WTC11 (cell line): ENCODE data around the gene ZNF774.

Source experiments
- ATF3 ChIP-seq: sonication (generic); formaldehyde crosslinking; conservative IDR thresholded peaks from 2 replicates; pipeline ENCODE4 v1.8.1; 2022; ENCODE audit warnings: mild to moderate bottlenecking, missing genetic modification reagents
- CTCF ChIP-seq: fragments of 200-600 bp; IDR thresholded peaks from 2 replicates; pipeline ENCODE4 v1.8.0; 2022; ENCODE audit warnings: antibody characterized with exemption
- ETV6 ChIP-seq: sonication (generic); formaldehyde crosslinking; IDR thresholded peaks from 2 replicates; pipeline ENCODE4 v1.8.1; 2022; ENCODE audit warnings: mild to moderate bottlenecking, missing genetic modification reagents
- FOXJ3 ChIP-seq: sonication (generic); formaldehyde crosslinking; IDR thresholded peaks from 2 replicates; pipeline ENCODE4 v1.9.0; 2021; ENCODE audit warnings: missing genetic modification reagents, mild to moderate bottlenecking, borderline replicate concordance
- GABPB1 ChIP-seq: sonication (generic); formaldehyde crosslinking; IDR thresholded peaks from 2 replicates; pipeline ENCODE4 v1.8.1; 2023; ENCODE audit warnings: mild to moderate bottlenecking, missing genetic modification reagents
- JUN ChIP-seq: sonication (generic); formaldehyde crosslinking; IDR thresholded peaks from 2 replicates; pipeline ENCODE4 v1.8.0; 2023; ENCODE audit warnings: mild to moderate bottlenecking, missing genetic modification reagents
- MAX ChIP-seq: sonication (generic); formaldehyde crosslinking; IDR thresholded peaks from 2 replicates; pipeline ENCODE4 v1.8.0; 2022; ENCODE audit warnings: mild to moderate bottlenecking, missing genetic modification reagents
- NFYB ChIP-seq: sonication (generic); formaldehyde crosslinking; conservative IDR thresholded peaks from 2 replicates; pipeline ENCODE4 v1.8.0; 2022; ENCODE audit warnings: low read depth, missing genetic modification reagents
- PRDM15 ChIP-seq: sonication (generic); formaldehyde crosslinking; IDR thresholded peaks from 2 replicates; pipeline ENCODE4 v1.8.0; 2022; ENCODE audit warnings: missing genetic modification reagents
- PREB ChIP-seq: sonication (generic); formaldehyde crosslinking; IDR thresholded peaks from 2 replicates; pipeline ENCODE4 v1.8.1; 2022; ENCODE audit warnings: mild to moderate bottlenecking, missing genetic modification reagents, moderate library complexity, borderline replicate concordance
- USF2 ChIP-seq: sonication (generic); formaldehyde crosslinking; IDR thresholded peaks from 2 replicates; pipeline ENCODE4 v1.8.1; 2023; ENCODE audit warnings: mild to moderate bottlenecking, missing genetic modification reagents, moderate library complexity
- ZSCAN18 ChIP-seq: fragments of 250-450 bp; sonication (Bioruptor Pico); IDR thresholded peaks from 2 replicates; pipeline ENCODE4 v2.1.2; 2022; ENCODE audit warnings: mild to moderate bottlenecking, moderate library complexity

- TF ChIP-seq NFYB (CRISPR knock-in tag) (no peak), ETV6 (CRISPR knock-in tag) (no peak), CTCF (no peak), MAX (CRISPR knock-in tag) (no peak), GABPB1 (no peak), FOXJ3 (CRISPR knock-in tag) (no peak), ZSCAN18 (CRISPR knock-in tag) (no peak), USF2 (CRISPR knock-in tag) (no peak), PREB (no peak), JUN (CRISPR knock-in tag) (no peak), ATF3 (CRISPR knock-in tag) (no peak), PRDM15 (CRISPR knock-in tag) (no peak)
Measured at GRCh38 chr15:90320885-90321278, 31.2 kb upstream of the ZNF774 start.
